Heart left ventricle (tissue), 13 donors: ENCODE data around the gene CLEC4G.

Experiments used
- CTCF ChIP-seq, 12 donors: fragments of 200-600 bp; sonication (generic) in 4 of 12; IDR thresholded peaks; one replicate each; pipeline versions ENCODE4 v1.5.0 to v1.8.0; 2018 to 2022; ENCODE audit warnings: antibody characterized with exemption in 12 of 12, mild to moderate bottlenecking in 5 of 12
- POLR2A ChIP-seq, 2 donors: fragments of 450-650 bp; IDR thresholded peaks; one replicate each; pipeline ENCODE4 v1.6.1; 2017; ENCODE audit warnings: antibody characterized with exemption in 2 of 2, mild to moderate bottlenecking in 2 of 2, moderate library complexity in 2 of 2
- donor health status: ischemic (EF 13 %, LVEDD 7.1; RV severe dilation, severe dysfunction).
- donor health status: DM: no; HTN: yes; CAD: no.
- donor health status: DM: no; HTN: no; CAD: no.
- donor health status: ischemic (EF 25% LVEDD 6.9; RV normal size, moderate dysfunction).
- donor health status: ischemic (EF 25% LVEDD 5.7; RV mildly dilated, moderate dysfunction).
- donor health status: ischemic (EF 35%, LVEDD 5.7; RV mildly dilated, moderate dysfunction).
- donor health status: nonischemic (EF 11% LVEDD 7.7; RV severe dilation, severe dysfunction).
- donor health status: DM: yes; HTN: yes; CAD: no.
- donor health status: PGD.
- donor health status: ischemic (EF 29% LVEDD 5.4; RV normal size, mild dysfunction).
- donor health status: nonischemic (EF 23%, LVEDD 6.1; RV moderate dilation, normal function).

GRCh38 chr19:7679771-7680605, 51.9 kb downstream of the CLEC4G start:
- no peak for TF ChIP-seq POLR2A (IDR thresholded peaks at IDR 0.05)
- TF ChIP-seq CTCF (IDR thresholded peaks at IDR 0.05): no peak
